Inferior parietal cortex (tissue), 1 donor: ENCODE results near the gene KLHDC9.
"Not testable (repeated sequence)": the region's sequence is repeated elsewhere in the genome, so short reads cannot be mapped to it uniquely, and the experiment has no call there.

Experiments used
- DNase-seq: peaks from one replicate; pipeline ENCODE4 v3.0.0-alpha.2; 2016; ENCODE audit errors: extremely low spot score

The KLHDC9 gene

DNA sequence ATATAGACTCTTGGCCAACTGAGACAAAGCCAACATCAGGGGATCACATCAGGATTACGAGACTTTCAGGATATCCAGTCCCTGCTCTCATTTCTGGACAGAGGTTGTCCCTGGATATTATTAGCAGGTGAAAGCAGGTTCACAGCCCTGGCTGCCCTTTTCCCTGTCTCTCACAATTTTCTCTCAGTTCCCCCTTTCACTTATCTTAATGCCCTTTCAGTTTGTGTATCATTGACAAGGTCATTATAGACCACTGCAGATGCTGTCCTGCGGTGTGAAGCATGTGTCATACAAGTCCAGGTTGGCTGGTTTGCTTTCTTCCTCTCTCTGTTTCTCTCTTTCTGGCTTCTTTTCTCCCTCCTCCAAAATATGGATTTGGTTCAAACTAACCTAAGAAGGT, 2.1 kb upstream of the KLHDC9 start:
- no peak for DNase-seq

DNA sequence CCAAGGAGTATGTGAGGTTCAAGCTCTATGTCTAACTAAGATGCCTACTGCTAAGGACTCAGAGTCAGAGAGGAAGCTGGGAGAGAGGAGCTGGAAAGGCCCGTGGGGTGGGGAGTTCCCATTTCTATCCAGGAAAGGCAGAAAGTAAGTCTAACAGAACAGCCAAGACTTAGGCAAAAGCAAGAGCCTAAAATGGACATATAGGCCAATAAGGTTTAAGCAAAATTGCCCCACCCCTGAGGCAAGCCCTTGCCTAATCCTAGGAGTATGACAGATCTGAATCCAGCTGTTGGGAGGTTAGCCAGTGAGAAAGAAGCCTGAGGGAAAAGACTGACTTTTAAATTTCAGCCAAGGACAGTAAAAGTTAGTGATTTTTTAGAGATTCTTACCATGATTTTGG, 1.6 kb upstream of the KLHDC9 start:
- DNase-seq: no peak

DNA sequence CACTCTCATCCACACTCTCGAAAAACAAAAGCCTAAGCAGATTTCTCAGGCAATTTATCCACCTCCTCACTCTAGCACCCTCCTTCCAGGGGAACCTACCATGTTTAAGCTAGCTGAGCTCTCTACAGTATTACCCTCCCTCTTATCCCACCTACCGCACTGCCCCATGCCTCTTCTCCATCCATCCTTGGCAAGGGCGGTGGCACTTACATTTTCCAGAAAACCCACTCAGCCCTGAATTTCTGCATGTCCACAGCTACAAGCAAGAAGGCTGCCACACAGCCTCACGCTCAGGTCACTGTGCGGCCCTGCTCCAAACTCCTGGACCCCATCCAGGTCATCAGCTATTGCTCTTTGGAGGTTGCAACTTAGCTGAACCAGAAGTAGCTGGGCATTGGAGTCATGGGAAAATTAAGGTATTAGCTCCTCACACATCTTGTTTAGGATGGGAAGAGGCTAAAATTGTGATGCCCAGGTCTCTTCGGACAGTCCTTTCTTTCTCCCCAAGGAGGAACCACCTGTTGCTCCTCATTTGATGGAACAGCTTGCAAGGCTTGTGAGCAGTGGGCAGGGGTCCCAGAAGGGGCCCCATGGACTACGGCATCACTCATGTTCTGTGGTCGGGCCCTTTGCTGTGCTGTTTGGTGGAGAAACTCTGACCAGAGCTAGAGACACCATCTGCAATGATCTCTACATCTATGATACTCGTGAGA, 1.1 kb downstream of the KLHDC9 start:
- no peak for DNase-seq

DNA sequence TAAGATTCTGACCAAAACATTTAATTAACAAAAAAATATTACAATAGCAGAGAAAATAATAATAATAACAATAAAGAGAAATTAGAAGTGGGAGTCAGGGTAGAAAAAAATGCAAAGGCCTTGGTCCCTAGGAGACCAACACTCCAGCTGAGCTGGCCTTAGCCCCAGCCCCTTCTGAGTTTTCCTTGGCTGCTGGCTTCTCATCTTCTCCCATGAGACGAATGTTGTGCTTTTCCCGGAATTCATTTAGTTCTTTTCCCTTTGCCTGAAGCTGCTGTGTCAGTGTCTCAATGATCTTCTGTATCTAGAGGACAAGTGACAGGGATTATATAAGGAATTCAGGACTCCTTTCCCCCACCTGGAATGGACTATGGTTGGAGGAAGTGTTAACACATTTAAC, 2.4 kb downstream of the KLHDC9 start:
- no peak for DNase-seq

- DNase-seq: no peak
Observed at GRCh38 chr1:161106431-161106830, 8.3 kb downstream of the KLHDC9 start.

DNA sequence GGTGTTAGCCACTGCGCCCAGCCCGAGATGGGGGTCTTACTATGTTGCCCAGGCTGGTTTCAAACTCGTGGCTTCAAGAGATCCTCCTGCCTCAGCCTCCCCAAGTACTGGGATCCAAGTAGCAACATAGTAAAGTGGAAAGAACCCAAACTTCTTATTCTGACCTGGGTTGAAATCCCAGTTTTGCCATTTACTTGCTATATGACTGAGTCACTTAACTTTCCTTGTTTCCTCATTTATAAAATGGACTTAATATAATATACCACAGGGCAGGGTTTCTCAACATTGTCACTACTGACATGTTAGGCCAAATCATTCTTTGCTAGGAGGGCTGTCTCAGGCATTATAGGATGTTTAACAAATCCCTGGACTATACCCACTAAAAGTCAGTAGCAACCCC, 13.0 kb downstream of the KLHDC9 start:
- no peak for DNase-seq

DNA sequence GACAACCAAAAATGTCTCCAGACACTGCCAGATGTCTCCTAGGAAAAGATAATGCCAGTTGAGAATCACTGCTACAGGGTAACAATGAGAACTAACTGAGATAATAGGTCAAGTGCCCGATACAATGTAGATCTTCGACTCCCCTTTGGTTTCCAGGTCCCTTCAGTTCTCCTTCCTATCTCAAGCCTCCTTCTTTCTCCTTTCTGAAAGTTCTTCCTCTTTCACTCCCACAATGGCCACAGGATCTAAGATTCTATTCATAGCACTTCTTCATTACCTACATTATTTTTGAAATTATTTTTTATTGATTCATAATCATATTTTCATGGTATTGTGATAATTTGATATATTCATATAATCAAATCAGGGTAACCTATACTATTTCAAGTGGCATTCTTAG, 13.4 kb downstream of the KLHDC9 start:
- no peak for DNase-seq

GRCh38 chr1:161113915-161114314, 15.8 kb downstream of the KLHDC9 start:
- DNase-seq: no peak

GRCh38 chr1:161114556-161114955, 16.4 kb downstream of the KLHDC9 start:
- no peak for DNase-seq

DNA sequence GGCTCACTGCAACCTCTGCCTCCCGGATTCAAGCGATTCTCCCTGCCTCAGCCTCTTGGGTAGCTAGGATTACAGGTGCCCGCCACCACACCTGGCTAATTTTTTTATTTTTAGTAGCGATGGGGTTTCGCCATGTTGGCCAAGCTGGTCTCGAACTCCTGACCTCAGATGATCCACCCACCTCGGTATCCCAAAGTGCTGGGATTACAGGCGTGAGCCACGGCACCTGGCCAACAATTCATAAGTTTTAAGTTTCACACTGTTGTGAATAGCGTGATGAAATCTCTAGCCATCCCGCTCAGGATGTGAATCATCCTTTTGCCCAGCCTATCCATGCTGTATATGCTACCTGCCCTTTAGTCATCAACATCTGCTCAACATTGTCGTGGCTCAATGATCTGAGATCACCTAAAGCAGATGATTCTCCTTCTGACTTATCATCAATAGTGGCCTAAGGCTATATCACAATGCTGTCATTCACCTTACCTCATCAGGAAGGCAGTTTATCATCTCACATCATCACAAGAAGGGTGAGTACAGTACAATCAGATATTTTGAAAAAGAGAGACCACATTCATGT, 17.1 kb downstream of the KLHDC9 start:
- DNase-seq: no peak

DNA sequence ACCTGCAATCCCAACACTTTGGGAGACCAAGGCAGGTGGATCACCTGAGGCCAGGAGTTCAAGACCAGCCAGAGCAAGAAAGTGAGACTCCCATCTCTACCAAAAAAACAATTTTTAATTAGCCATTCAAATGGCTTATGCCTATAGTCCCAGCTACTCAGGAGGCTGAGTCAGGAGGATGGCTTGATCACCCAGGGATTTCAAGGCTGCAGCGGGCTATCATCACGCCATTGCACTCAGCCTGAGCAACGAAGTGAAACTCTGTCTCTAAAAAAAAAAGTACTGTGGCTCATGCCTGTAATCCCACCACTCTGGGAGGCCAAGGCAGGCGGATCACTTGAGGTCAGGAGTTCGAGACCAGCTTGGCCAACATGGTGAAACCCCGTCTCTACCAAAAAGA, 17.8 kb downstream of the KLHDC9 start:
- DNase-seq: not testable (repeated sequence)

- DNase-seq: peak; percentile 88
Observed at GRCh38 chr1:161117759-161118581, 19.8 kb downstream of the KLHDC9 start, which contains the start of the genes NIT1 and PFDN2. NIT1 (plus strand) TSS chr1:161118105; CDS start chr1:161118177, 72 bp downstream. PFDN2 (minus strand) TSS chr1:161118037; CDS start chr1:161118026, 11 bp downstream.

GRCh38 chr1:161119092-161119903, 21.1 kb downstream of the KLHDC9 start:
- peak; percentile 33 for DNase-seq

GRCh38 chr1:161121042-161121650, 23.0 kb downstream of the KLHDC9 start:
- no peak for DNase-seq

- no peak for DNase-seq
Observed at GRCh38 chr1:161121834-161122233, 23.7 kb downstream of the KLHDC9 start.

GRCh38 chr1:161122967-161123366, 24.8 kb downstream of the KLHDC9 start:
- DNase-seq: no peak

DNA sequence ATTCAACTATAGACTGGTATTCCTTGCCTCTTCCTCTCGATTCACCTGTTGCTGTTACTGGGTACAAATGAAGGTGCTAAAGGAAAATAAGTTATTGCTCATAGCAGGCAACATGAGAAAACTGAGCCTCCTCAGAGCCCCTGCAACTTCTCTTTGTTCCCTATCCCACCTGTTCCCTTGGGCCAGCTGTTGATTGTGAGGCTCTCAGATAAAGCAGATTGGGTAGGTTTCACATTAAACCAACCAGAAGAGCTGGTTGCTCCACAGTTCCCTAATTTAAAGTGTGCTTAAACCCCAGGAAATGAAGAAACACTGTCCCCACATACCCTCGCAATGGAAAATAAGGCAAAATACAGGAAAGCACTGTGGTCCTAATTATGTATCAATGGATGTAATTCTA, 29.5 kb downstream of the KLHDC9 start:
- no peak for DNase-seq

DNA sequence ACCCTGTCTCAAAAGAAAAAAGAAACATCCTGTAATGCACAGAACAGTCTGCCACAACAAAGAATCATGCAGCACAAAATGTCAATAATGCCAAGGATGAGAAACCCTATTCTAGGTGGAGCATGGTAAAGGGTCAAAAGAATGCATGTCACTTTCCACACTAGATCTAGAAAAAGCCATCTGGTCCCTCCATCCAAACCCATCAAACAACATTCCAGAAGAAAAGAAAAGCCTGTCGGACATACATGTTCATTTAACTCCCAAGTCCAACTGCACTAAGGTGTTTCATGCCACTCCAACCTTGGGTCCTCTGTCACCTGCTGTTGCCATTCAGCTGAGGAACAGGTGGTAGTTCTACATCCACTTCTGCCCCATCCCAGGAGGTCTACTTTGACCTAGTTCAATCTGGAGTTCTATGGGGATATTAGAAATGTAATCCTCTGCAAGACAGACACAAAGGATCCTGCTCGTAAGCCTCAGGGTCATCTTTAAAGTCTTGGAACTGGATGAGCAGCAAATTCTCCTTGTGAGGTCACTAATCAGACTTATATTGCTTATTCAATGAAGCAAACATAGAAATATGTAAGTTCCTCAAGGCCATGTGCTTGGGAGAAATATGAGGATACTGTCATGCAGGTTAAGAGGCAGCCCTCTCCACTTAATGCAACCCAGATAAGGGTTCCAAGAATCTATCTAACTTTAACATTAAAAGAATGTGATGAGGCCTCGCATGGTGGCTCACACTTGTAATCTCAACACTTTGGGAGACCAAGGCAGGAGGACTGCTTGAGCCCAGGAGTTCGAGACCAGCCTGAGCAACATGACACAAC, 30.6 kb downstream of the KLHDC9 start:
- DNase-seq: no peak

DNA sequence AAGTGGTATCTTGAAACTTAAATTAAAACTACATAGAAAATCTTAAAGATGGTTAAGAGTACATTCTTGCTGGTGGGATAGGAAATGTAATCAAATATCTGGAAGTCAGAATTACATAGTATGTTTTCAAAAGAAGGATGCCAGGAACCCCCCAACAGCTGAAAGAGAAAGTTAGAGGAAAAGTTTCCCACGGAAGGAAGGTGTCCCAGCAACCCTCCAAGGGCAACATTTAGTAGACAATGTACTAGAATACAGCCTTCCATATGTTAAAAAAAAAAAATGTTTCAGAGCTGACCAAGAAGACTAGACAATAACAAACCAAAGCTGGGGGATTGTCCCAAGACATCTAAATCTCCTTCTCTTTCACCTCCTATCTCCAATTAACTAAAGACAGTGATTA, 32.1 kb downstream of the KLHDC9 start:
- no peak for DNase-seq
